B cell (primary cell): Measurements from ENCODE around the gene FADS6.

ENCODE experiments used
- CTCF ChIP-seq: fragments of 200-600 bp; IDR thresholded peaks from one replicate; pipeline ENCODE4 v1.8.0; 2022; ENCODE audit warnings: antibody characterized with exemption, mild to moderate bottlenecking
- EZH2 ChIP-seq: IDR thresholded peaks from 2 replicates; pipeline ENCODE4 v1.6.1; 2012; ENCODE audit warnings: borderline replicate concordance, low read depth, mild to moderate bottlenecking, moderate library complexity, low read length; ENCODE audit not compliant: insufficient read depth, poor library complexity, severe bottlenecking

- TF ChIP-seq CTCF (no peak), EZH2 (no peak)
Observed at GRCh38 chr17:74831444-74832146, 61.8 kb downstream of the FADS6 start.
